Mucosa of rectum (tissue), 2 donors: ENCODE data around the gene WDR72.

Source experiments
- H3K27ac ChIP-seq, 2 donors: one replicate each; pipeline ENCODE4 v1.7.0; 2013; ENCODE audit warnings: inconsistent platforms in 2 of 2, low read depth in 2 of 2, low read length in 2 of 2
- H3K27me3 ChIP-seq, 2 donors: one replicate each; pipeline ENCODE4 v1.7.0; 2013; ENCODE audit warnings: low read length in 2 of 2; ENCODE audit not compliant: control insufficient read depth in 2 of 2, insufficient read depth in 2 of 2
- H3K36me3 ChIP-seq, 2 donors: one replicate each; pipeline ENCODE4 v1.7.0; 2013; ENCODE audit warnings: low read length in 2 of 2; ENCODE audit not compliant: control insufficient read depth in 2 of 2, insufficient read depth in 2 of 2
- H3K4me1 ChIP-seq, 2 donors: one replicate each; pipeline ENCODE4 v1.7.0; 2013; ENCODE audit warnings: low read length in 2 of 2, mild to moderate bottlenecking in 1 of 2; ENCODE audit not compliant: control insufficient read depth in 2 of 2, insufficient read depth in 2 of 2
- H3K4me3 ChIP-seq, 2 donors: one replicate each; pipeline ENCODE4 v1.7.0; 2013; ENCODE audit warnings: low read length in 2 of 2
- H3K9ac ChIP-seq, 2 donors: one replicate each; pipeline ENCODE4 v1.7.0; 2013; ENCODE audit warnings: low read length in 2 of 2, low read depth in 1 of 2, mild to moderate bottlenecking in 1 of 2
- H3K9me3 ChIP-seq, 2 donors: one replicate each; pipeline ENCODE4 v1.7.0; 2013; ENCODE audit warnings: low read length in 2 of 2; ENCODE audit not compliant: control insufficient read depth in 2 of 2
- donor health status: healthy.
- donor health status: Normal muscosa, but diverticular disease.

WDR72 gene

DNA sequence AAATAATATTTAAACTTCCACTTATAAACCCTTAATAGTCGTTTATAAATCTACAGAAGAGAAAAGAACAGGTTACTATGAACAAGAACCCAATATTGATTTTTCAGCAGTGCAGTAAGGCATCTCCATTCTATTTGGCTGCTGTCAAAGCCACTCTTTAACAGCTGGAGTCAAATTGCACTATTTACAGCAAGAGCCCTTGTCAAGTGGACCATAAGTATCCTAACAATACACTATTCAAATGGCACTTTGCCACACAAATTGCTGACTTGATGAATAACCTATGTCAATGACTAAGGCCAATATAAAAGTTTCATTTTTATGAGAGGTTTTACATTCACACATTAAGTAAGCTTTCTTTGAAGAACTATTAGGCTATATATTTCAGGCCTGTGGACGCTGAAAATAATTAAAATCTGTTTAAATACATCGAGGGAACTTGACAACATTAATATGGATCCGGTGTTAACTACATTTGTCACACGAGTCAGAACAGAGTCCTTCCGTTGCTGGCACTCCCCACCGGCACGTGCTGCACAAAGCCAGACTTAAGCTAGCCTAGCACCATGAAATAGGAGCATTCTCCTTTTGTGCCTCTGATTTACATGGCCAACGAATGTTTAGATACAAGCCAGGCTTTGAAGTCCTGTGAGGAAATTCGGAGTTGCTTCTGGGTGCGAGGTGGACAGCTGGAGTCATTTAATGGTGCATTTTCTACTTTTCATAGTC is 100.5 kb downstream of the WDR72 start:
- Histone ChIP-seq H3K27ac (no peak overlapping the region), H3K9me3 (no peaks in the 10 kb centered on the region), H3K4me3 (no peak overlapping the region), H3K9ac (no peak overlapping the region), H3K36me3 (no peaks in the 10 kb centered on the region), H3K4me1 (no peaks in the 10 kb centered on the region), H3K27me3 (no peaks in the 10 kb centered on the region)

DNA sequence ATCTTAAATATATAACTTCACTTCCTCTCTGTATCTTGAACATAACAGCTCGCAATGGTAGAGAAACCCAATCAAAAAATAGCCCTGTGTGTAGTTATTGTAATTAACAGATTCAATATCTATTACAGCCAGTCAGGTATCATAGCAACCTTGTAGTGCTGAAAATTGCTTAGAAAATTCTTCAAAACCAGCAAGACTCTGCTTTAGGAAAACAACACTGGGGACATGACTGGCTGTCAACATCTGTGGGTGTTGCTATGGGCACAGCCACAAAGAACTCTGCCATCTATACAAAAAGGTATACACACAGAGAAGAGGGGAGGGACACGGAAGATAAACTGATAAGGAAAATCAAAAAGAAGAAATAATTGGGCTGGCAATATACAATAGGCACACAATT is 101.2 kb downstream of the WDR72 start:
- no peaks in the 10 kb centered on the region for H3K36me3 ChIP-seq
- no peaks in the 10 kb centered on the region for H3K9me3 ChIP-seq
- H3K4me1 ChIP-seq, result no peaks in the 10 kb centered on the region
- no peak overlapping the region for H3K27ac ChIP-seq
- no peak overlapping the region for H3K9ac ChIP-seq
- no peaks in the 10 kb centered on the region for H3K27me3 ChIP-seq
- H3K4me3 ChIP-seq, result no peak overlapping the region

DNA sequence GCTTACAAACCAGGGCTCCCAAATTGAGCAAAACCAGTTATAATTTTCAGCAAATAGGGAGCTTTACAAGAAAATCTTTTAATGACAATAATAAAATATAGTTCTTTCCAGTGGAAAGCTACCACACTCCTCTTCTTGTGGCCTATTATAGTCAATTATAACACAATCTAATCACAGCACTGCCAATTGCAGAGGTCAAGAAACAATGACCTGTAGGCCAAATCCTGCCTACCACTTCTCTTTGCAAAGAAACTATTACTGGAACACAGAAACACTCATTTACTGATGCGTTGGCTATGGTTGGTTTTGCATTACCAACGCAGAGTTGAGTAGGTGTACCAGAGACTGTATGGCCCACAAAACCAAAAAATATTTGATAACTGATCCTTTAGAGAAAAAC is 110.5 kb downstream of the WDR72 start:
- Histone ChIP-seq H3K27me3 (no peaks in the 10 kb centered on the region), H3K4me1 (no peaks in the 10 kb centered on the region), H3K4me3 (no peak overlapping the region), H3K36me3 (no peaks in the 10 kb centered on the region), H3K9me3 (no peaks in the 10 kb centered on the region), H3K27ac (no peak overlapping the region), H3K9ac (no peak overlapping the region)

DNA sequence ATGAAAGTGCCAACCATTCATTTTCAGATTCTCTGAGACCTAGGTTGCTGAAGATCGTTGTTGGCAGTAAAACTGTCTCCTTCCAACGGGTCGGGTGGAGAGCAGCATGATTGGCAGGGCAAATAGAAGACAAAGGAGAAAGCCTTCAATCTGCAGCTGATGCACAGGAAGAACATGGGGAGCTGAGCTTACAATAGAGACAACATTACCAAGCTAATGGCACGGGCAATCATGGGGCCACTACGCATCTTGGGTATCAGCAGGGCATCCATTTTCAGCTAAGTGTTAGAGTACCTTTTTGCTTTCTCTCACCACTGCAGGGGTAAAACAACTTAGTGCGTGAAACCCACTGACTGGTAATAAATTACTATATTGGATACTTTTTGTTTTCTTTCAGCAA is 114.8 kb downstream of the WDR72 start:
- H3K4me3 ChIP-seq, result no peak overlapping the region
- no peaks in the 10 kb centered on the region for H3K4me1 ChIP-seq
- H3K27ac ChIP-seq, result no peak overlapping the region
- H3K9me3 ChIP-seq, result no peaks in the 10 kb centered on the region
- H3K36me3 ChIP-seq, result no peaks in the 10 kb centered on the region
- no peak overlapping the region for H3K9ac ChIP-seq
- H3K27me3 ChIP-seq, result no peaks in the 10 kb centered on the region

DNA sequence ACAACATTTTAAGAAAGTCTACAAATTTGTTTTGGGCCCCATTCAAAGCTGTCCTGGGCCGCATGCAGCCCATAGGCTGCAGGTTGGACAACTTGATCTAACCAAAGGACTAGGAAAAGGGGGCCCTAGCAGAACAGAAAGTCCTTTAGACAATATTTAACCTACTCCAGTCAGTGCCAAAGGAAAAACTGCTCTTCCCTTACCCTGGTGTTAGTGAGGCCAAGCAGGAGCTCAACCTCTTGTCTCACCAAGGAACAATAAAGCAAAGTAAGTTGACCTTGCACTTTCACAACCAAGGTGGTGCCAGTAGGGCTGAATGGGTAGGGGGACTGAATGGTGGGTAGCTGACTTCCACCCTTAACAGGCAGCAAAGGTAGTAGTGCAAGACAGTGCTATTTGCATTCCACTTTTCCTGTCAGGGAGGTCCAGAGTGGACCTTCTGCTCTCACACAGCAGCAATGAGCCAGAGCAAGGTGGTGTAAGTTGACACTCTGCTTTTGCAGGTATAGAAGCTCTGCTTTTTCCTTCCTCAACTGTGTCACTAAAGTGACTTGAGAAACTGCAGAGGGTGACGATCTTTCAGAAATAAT is 124.9 kb downstream of the WDR72 start:
- Histone ChIP-seq H3K4me1 (no peaks in the 10 kb centered on the region), H3K27ac (no peak overlapping the region), H3K9ac (no peak overlapping the region), H3K27me3 (no peaks in the 10 kb centered on the region), H3K9me3 (peaks cover 3 to 6% of the 10 kb centered on the region in 2 donors), H3K4me3 (no peak overlapping the region), H3K36me3 (no peaks in the 10 kb centered on the region)

DNA sequence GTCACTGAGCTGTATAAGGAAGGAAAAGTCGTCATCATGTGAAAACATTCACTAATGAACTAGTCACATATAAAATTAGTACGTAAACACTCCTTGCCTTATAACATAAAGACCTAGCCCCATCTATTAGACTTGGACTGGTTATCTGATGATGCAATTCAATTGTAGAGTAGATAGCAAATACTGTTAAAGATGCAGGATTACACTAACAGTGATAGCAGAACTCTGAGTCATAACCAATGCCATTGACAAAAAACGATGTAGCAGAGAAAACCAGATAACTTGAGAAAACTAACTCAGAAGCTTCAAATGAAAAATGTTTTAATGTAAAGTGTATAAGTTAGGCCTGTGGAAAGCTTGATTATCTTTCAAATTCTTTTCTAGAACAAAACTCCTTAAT is 132.2 kb downstream of the WDR72 start:
- Histone ChIP-seq H3K9ac (no peak overlapping the region), H3K27ac (no peak overlapping the region), H3K4me1 (no peaks in the 10 kb centered on the region), H3K9me3 (peaks cover 3 to 4% of the 10 kb centered on the region in 2 donors), H3K4me3 (no peak overlapping the region), H3K27me3 (no peaks in the 10 kb centered on the region), H3K36me3 (no peaks in the 10 kb centered on the region)

DNA sequence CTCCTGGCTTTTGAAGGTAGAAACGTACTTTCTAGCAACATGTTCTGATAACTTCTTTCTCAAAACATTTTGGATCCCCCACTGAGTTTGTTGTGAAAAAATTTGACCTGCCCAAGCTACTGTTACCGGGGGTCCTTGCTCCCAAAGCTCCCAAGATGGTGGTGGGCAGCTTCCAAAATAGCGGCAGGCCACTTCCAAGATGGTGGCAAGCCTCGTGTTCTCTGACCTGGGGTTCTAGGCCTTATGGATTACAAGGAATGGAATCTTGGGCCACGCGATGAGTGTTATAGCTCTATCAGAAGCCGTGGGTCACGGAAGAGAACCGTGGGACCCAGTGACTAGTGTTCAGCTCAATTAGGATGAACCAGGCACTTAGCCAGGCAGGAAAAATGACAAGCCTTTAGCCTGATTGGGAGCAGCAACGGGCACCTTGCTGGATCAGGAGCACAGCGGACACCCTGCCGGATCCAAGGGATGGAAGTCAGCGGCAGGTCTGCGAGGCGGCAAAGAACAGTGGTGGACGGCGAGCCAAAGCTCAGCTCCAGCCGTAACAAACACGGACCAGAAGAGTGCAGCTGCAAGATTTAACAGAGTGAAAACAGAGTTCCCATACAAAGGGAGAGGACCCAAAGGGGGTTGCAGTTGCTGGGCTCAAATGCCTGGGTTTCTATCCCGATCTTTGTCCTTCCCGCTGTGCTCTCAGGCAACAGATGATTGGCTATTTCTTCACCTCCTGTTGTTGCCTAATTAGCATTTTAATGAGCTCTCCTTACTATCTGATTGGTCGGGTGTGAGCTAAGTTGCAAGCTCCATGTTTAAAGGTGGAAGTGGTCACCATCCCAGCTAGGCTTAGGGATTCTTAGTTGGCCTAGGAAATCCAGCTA is 133.3 kb downstream of the WDR72 start:
- no peak overlapping the region for H3K9ac ChIP-seq
- no peak overlapping the region for H3K4me3 ChIP-seq
- H3K9me3 ChIP-seq, result no peaks in the 10 kb centered on the region
- no peaks in the 10 kb centered on the region for H3K4me1 ChIP-seq
- H3K36me3 ChIP-seq, result no peaks in the 10 kb centered on the region
- no peaks in the 10 kb centered on the region for H3K27me3 ChIP-seq
- H3K27ac ChIP-seq, result no peak overlapping the region

DNA sequence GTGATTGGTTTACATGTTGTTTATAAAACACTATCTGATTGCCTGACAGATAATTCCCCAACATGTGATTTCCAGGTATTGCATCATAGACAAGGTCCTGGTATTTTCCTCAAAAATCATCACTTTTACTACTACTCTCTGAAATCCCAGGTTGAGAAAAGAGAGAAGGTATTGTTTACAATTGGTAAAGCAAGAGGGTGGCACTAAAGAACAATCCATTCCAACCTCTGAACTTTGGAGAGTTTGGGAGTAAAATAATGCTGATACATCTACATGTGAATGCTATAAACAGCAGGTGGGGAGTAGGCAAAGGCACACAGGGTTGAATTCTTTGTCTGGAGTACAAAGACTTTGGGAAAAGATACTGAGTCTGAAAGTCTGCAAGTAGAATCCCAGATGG is 134.2 kb downstream of the WDR72 start:
- Histone ChIP-seq H3K4me3 (no peak overlapping the region), H3K9me3 (no peaks in the 10 kb centered on the region), H3K9ac (no peak overlapping the region), H3K4me1 (no peaks in the 10 kb centered on the region), H3K27ac (no peak overlapping the region), H3K27me3 (no peaks in the 10 kb centered on the region), H3K36me3 (no peaks in the 10 kb centered on the region)

DNA sequence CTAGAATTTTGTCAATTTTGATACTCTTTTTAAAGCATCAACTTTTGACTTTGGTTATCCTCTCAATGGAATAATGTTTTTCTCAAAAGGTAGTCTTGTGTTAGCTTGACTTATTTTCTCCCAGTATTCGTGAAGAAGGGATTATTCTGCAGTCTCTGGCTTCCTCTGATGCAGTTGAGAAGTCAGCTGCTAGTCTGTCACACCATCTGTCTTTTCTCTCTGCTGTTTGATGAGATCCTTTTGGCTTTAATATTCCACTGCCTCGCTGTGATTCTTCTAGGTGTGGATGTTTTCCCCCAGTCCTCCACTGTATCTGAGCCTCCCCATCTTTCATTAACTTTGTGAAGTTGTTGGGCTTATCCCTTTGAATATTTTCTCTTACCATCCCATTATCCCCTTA is 141.0 kb downstream of the WDR72 start:
- H3K36me3 ChIP-seq, result no peaks in the 10 kb centered on the region
- H3K4me3 ChIP-seq, result no peak overlapping the region
- H3K9ac ChIP-seq, result no peak overlapping the region
- H3K9me3 ChIP-seq, result no peaks in the 10 kb centered on the region
- no peak overlapping the region for H3K27ac ChIP-seq
- no peaks in the 10 kb centered on the region for H3K4me1 ChIP-seq
- no peaks in the 10 kb centered on the region for H3K27me3 ChIP-seq
